H9 (cell line): Measurements from ENCODE around the gene SACM1L. TPM values are rescaled to one million over a fixed set of nuclear protein-coding genes. Genes with fewer than 3 reads are reported as not detected.

Source experiments
- DNase-seq: peaks from one replicate; pipeline ENCODE4 v3.0.0-alpha.2; 2017
- H2AFZ ChIP-seq: one replicate; pipeline ENCODE4 v1.6.1; 2013; ENCODE audit warnings: mild to moderate bottlenecking, low read length, control low read depth, moderate library complexity
- H2AK5ac ChIP-seq: 2 replicates; pipeline ENCODE4 v1.6.1; 2013; ENCODE audit warnings: low read length, control low read depth, mixed read lengths; ENCODE audit not compliant: insufficient read length
- H2BK120ac ChIP-seq: one replicate; pipeline ENCODE4 v1.6.1; 2013; ENCODE audit warnings: low read depth, mild to moderate bottlenecking, low read length, control low read depth, inconsistent platforms; ENCODE audit not compliant: poor library complexity, severe bottlenecking
- H2BK12ac ChIP-seq: 2 replicates; pipeline ENCODE4 v1.6.1; 2013; ENCODE audit warnings: low read length, control low read depth, mixed read lengths, low read depth; ENCODE audit not compliant: insufficient read length
- H2BK15ac ChIP-seq: 2 replicates; pipeline ENCODE4 v1.6.1; 2013; ENCODE audit warnings: low read depth, low read length, control low read depth
- H2BK20ac ChIP-seq: one replicate; pipeline ENCODE4 v1.6.1; 2013; ENCODE audit warnings: low read depth, mild to moderate bottlenecking, low read length, control low read depth, inconsistent platforms; ENCODE audit not compliant: poor library complexity, severe bottlenecking
- H2BK5ac ChIP-seq: 2 replicates; pipeline ENCODE4 v1.6.1; 2013; ENCODE audit warnings: low read length, control low read depth, mixed read lengths; ENCODE audit not compliant: insufficient read length
- H3K14ac ChIP-seq: 2 replicates; pipeline ENCODE4 v1.6.1; 2013; ENCODE audit warnings: low read length, control low read depth; ENCODE audit not compliant: insufficient read depth
- H3K18ac ChIP-seq: 2 replicates; pipeline ENCODE4 v1.6.1; 2013; ENCODE audit warnings: low read depth, mild to moderate bottlenecking, mixed read lengths, low read length, control low read depth; ENCODE audit not compliant: insufficient read length
- H3K23ac ChIP-seq: 2 replicates; pipeline ENCODE4 v1.6.1; 2013; ENCODE audit warnings: low read length, control low read depth, mixed read lengths, low read depth; ENCODE audit not compliant: insufficient read length
- H3K23me2 ChIP-seq: 2 replicates; pipeline ENCODE4 v1.6.1; 2013; ENCODE audit warnings: low read depth, mild to moderate bottlenecking, mixed read lengths, low read length, control low read depth; ENCODE audit not compliant: insufficient read length, poor library complexity, severe bottlenecking
- H3K27ac ChIP-seq: 2 replicates; pipeline ENCODE4 v1.5.1; 2013; ENCODE audit warnings: low read length, control low read depth, mixed read lengths, low read depth; ENCODE audit not compliant: insufficient read length
- H3K27me3 ChIP-seq: 2 replicates; pipeline ENCODE4 v1.6.1; 2013; ENCODE audit warnings: low read length, control low read depth, inconsistent platforms; ENCODE audit not compliant: insufficient read depth
- H3K4ac ChIP-seq: 2 replicates; pipeline ENCODE4 v1.6.1; 2013; ENCODE audit warnings: low read depth, mild to moderate bottlenecking, control low read depth, inconsistent platforms, low read length, moderate library complexity
- H3K4me1 ChIP-seq: 2 replicates; pipeline ENCODE4 v1.6.1; 2013; ENCODE audit warnings: low read length, control low read depth, inconsistent platforms; ENCODE audit not compliant: insufficient read depth
- H3K4me2 ChIP-seq: 2 replicates; pipeline ENCODE4 v1.6.1; 2013; ENCODE audit warnings: low read length, control low read depth, mixed read lengths; ENCODE audit not compliant: insufficient read length, insufficient read depth
- H3K56ac ChIP-seq: 2 replicates; pipeline ENCODE4 v1.6.1; 2013; ENCODE audit warnings: low read depth, mild to moderate bottlenecking, mixed read lengths, low read length, control low read depth; ENCODE audit not compliant: insufficient read length
- H3K79me1 ChIP-seq: 2 replicates; pipeline ENCODE4 v1.6.1; 2013; ENCODE audit warnings: low read depth, mild to moderate bottlenecking, moderate library complexity, low read length, control low read depth, inconsistent platforms; ENCODE audit not compliant: insufficient read depth, poor library complexity, severe bottlenecking
- H3K79me2 ChIP-seq: 2 replicates; pipeline ENCODE4 v1.6.1; 2013; ENCODE audit warnings: low read length, control low read depth, inconsistent platforms; ENCODE audit not compliant: insufficient read depth
- H3K9ac ChIP-seq: 2 replicates; pipeline ENCODE4 v1.6.1; 2013; ENCODE audit warnings: low read length, control low read depth, mixed read lengths; ENCODE audit not compliant: insufficient read length; ENCODE audit errors: extremely low read depth
- H3K9me3 ChIP-seq: one replicate; pipeline ENCODE4 v1.6.1; 2013; ENCODE audit warnings: low read depth, low read length, inconsistent platforms; ENCODE audit not compliant: control insufficient read depth
- H3T11ph ChIP-seq: one replicate; pipeline ENCODE4 v1.6.1; 2013; ENCODE audit warnings: mild to moderate bottlenecking, low read length, control low read depth, inconsistent platforms
- H4K20me1 ChIP-seq: one replicate; pipeline ENCODE4 v1.6.1; 2013; ENCODE audit not compliant: control insufficient read depth, insufficient read length, insufficient read depth
- H4K5ac ChIP-seq: 2 replicates; pipeline ENCODE4 v1.6.1; 2013; ENCODE audit warnings: low read depth, mild to moderate bottlenecking, mixed read lengths, low read length, control low read depth; ENCODE audit not compliant: insufficient read length
- H4K8ac ChIP-seq: replicated peaks from 2 replicates; pipeline ENCODE4 v1.6.1; 2013; ENCODE audit warnings: low read length, control low read depth, mixed read lengths, low read depth; ENCODE audit not compliant: insufficient read length
- H4K91ac ChIP-seq: 2 replicates; pipeline ENCODE4 v1.6.1; 2013; ENCODE audit warnings: low read depth, mild to moderate bottlenecking, moderate library complexity, mixed read lengths, low read length, control low read depth; ENCODE audit not compliant: insufficient read length
- H3K27ac Mint-ChIP-seq, 3 experiments: 2 replicates in 2 of 3; 3 replicates in 1 of 3; pipeline ENCODE4 v1.8.0; 2020 to 2021; ENCODE audit warnings: mixed read lengths in 3 of 3, mild to moderate bottlenecking in 1 of 3, moderate library complexity in 1 of 3
- H3K27me3 Mint-ChIP-seq: 2 replicates; pipeline ENCODE4 v1.8.0; 2021; ENCODE audit warnings: low read depth, mild to moderate bottlenecking, moderate library complexity, mixed read lengths
- H3K36me3 Mint-ChIP-seq, 3 experiments: 2 replicates in 2 of 3; 3 replicates in 1 of 3; pipeline ENCODE4 v1.8.0; 2020 to 2021; ENCODE audit warnings: low read depth in 3 of 3, mixed read lengths in 3 of 3; ENCODE audit not compliant: insufficient read depth in 1 of 3
- H3K4me1 Mint-ChIP-seq, 2 experiments: 2 replicates each; pipeline ENCODE4 v1.8.0; 2020; ENCODE audit warnings: mixed read lengths in 2 of 2
- H3K4me3 Mint-ChIP-seq, 2 experiments: 2 replicates in 1 of 2; 3 replicates in 1 of 2; pipeline ENCODE4 v1.8.0; 2020 to 2021; ENCODE audit warnings: mild to moderate bottlenecking in 2 of 2, mixed read lengths in 2 of 2, moderate library complexity in 1 of 2
- H3K9me3 Mint-ChIP-seq, 2 experiments: 2 replicates in 1 of 2; 3 replicates in 1 of 2; pipeline ENCODE4 v1.8.0; 2020; ENCODE audit warnings: mild to moderate bottlenecking in 2 of 2, mixed read lengths in 2 of 2, moderate library complexity in 1 of 2
- total RNA-seq: library from RNA; stranded (reverse); gene quantifications from 2 replicates; pipeline ENCODE4 v1.2.1, GENCODE V29; 2021
- TF ChIP-seq, protein P1 (sequence below): fragments of 200-600 bp; sonication (generic); conservative IDR thresholded peaks from 3 replicates; pipeline ENCODE4 v1.8.0; 2021; ENCODE audit warnings: antibody characterized with exemption, mild to moderate bottlenecking

Gene SACM1L
- total RNA-seq, 1 experiment from 2014 or later: 52.8 TPM

DNA sequence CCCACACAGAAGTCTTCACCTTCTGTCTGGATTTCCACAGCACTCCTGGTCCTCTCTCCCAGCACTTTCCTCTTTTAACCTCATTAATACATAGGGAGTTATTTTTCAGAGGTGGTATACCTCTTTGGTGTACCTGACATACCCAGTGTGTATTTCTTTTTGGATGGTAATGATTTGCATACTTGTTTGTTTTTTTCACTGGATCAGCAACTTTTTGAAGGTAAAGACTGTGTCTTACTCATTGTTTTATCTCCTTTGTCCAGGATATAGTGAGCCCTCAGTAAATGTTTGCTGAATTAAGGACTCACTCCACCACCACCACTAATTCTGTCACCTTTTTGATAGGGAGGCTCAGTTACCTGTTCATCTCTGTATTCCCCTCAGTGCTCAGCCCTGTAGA is 52.1 kb downstream of the SACM1L start:
- no peak overlapping the region for H2BK15ac ChIP-seq
- no peaks in the 10 kb centered on the region for H3K79me2 ChIP-seq
- Mint-ChIP-seq H3K4me3 (peak overlapping the region in 1 of 2 experiments; percentile 35; a peak in 1 of 5 replicates), H3K4me1 (peaks cover 64 to 66% of the 10 kb centered on the region in 2 experiments), H3K27me3 (no peaks in the 10 kb centered on the region), H3K9me3 (no peaks in the 10 kb centered on the region), H3K27ac (peak overlapping the region; percentile 80 to 98 (median 95)), H3K36me3 (peaks cover 35 to 69% (median 68%) of the 10 kb centered on the region in 3 experiments)
- H4K20me1 ChIP-seq: no peaks in the 10 kb centered on the region
- H3K27me3 ChIP-seq: no peaks in the 10 kb centered on the region
- H4K8ac ChIP-seq: no peak overlapping the region
- H2BK5ac ChIP-seq: no peak overlapping the region
- H3K27ac ChIP-seq: no peak overlapping the region
- H3K9ac ChIP-seq: no peak overlapping the region
- no peak overlapping the region for H3K4me2 ChIP-seq
- no peak overlapping the region for H4K5ac ChIP-seq
- no peak overlapping the region for H4K91ac ChIP-seq
- H3K56ac ChIP-seq: no peak overlapping the region
- H3K18ac ChIP-seq: no peak overlapping the region
- TF ChIP-seq, protein P1, sequence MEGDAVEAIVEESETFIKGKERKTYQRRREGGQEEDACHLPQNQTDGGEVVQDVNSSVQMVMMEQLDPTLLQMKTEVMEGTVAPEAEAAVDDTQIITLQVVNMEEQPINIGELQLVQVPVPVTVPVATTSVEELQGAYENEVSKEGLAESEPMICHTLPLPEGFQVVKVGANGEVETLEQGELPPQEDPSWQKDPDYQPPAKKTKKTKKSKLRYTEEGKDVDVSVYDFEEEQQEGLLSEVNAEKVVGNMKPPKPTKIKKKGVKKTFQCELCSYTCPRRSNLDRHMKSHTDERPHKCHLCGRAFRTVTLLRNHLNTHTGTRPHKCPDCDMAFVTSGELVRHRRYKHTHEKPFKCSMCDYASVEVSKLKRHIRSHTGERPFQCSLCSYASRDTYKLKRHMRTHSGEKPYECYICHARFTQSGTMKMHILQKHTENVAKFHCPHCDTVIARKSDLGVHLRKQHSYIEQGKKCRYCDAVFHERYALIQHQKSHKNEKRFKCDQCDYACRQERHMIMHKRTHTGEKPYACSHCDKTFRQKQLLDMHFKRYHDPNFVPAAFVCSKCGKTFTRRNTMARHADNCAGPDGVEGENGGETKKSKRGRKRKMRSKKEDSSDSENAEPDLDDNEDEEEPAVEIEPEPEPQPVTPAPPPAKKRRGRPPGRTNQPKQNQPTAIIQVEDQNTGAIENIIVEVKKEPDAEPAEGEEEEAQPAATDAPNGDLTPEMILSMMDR: no peak
- H3K79me1 ChIP-seq: no peaks in the 10 kb centered on the region
- no peak overlapping the region for H3T11ph ChIP-seq
- peaks cover 7% of the 10 kb centered on the region; the same call in 1 of the 2 replicates for H3K4me1 ChIP-seq
- no peak overlapping the region for H2AK5ac ChIP-seq
- no peaks in the 10 kb centered on the region for H3K9me3 ChIP-seq
- no peak overlapping the region for H2BK12ac ChIP-seq
- no peaks in the 10 kb centered on the region for H3K23me2 ChIP-seq
- no peak overlapping the region for H2BK20ac ChIP-seq
- DNase-seq: no peak
- no peak overlapping the region for H2AFZ ChIP-seq
- H3K23ac ChIP-seq: no peak overlapping the region
- H2BK120ac ChIP-seq: no peak overlapping the region
- no peak overlapping the region for H3K4ac ChIP-seq
- H3K14ac ChIP-seq: no peak overlapping the region
